AG04450 (cell line): ENCODE measurements around the gene FAAP20. TPM values are rescaled to one million over a fixed set of nuclear protein-coding genes. Genes with fewer than 3 reads are reported as not detected.

Source experiments
- CTCF ChIA-PET: fragments of 300-600, 350-600 bp; formaldehyde crosslinking; extraction: SDS; loops from one replicate; lab custom pipeline; 2022; ENCODE audit warnings: antibody characterized with exemption, inconsistent platforms; lab: Charles Lee
- POLR2A ChIA-PET: fragments of 350-600 bp; formaldehyde crosslinking; extraction: SDS; loops from one replicate; lab custom pipeline; 2021; ENCODE audit warnings: antibody characterized with exemption, inconsistent platforms; lab: Yijun Ruan, JAX
- DNase-seq: peaks from one replicate; pipeline ENCODE4 v3.0.0-alpha.2; 2011; ENCODE audit warnings: low read depth, low spot score
- H3K27ac ChIP-seq: one replicate; pipeline ENCODE4 v1.5.1; 2012; ENCODE audit warnings: low read depth, low read length, control low read depth
- H3K27me3 ChIP-seq: one replicate; pipeline ENCODE4 v1.6.0; 2012; ENCODE audit warnings: low read length; ENCODE audit not compliant: control insufficient read depth, insufficient read depth
- H3K4me3 ChIP-seq: 2 replicates; pipeline ENCODE4 v1.5.1; 2011; ENCODE audit warnings: mild to moderate bottlenecking, low read depth, low read length, control low read depth
- H3K9me3 ChIP-seq: 2 replicates; pipeline ENCODE4 v1.5.1; 2012; ENCODE audit warnings: low read length; ENCODE audit not compliant: control insufficient read depth, insufficient read depth
- CTCF ChIP-seq: IDR thresholded peaks from 2 replicates; pipeline ENCODE4 v1.5.1; 2011; ENCODE audit warnings: low read depth, low read length, control low read depth, inconsistent platforms
- polyA plus RNA-seq: library from polyadenylated mRNA; depleted of rRNA; stranded (reverse); fragments of >200 nt; gene quantifications from 2 replicates; pipeline ENCODE4 v1.2.3, GENCODE V29; 2011

FAAP20 gene
- polyA plus RNA-seq, 1 experiment = 9.7 TPM

- no peak for DNase-seq
- Histone ChIP-seq H3K27ac (no peak overlapping the region), H3K4me3 (no peak overlapping the region), H3K27me3 (no peaks in the 10 kb centered on the region), H3K9me3 (peaks cover 14% of the 10 kb centered on the region)
- TF ChIP-seq CTCF = no peak
- ChIA-PET CTCF (no interaction called here), POLR2A (no interaction called here)
Observed at GRCh38 chr1:2178875-2179274, 15.7 kb downstream of the FAAP20 start.

GRCh38 chr1:2177946-2178538, 16.5 kb downstream of the FAAP20 start:
- ChIA-PET POLR2A (no interaction called here), CTCF (no interaction called here)
- Histone ChIP-seq H3K4me3 (no peak overlapping the region), H3K27me3 (no peaks in the 10 kb centered on the region), H3K9me3 (peaks cover 14% of the 10 kb centered on the region), H3K27ac (no peak overlapping the region)
- DNase-seq = no peak
- no peak for TF ChIP-seq CTCF

GRCh38 chr1:2177541-2177940, 17.0 kb downstream of the FAAP20 start:
- no peak for DNase-seq
- ChIA-PET CTCF (no interaction called here), POLR2A (no interaction called here)
- H3K27me3 ChIP-seq = no peaks in the 10 kb centered on the region
- no peak overlapping the region for H3K4me3 ChIP-seq
- H3K27ac ChIP-seq = no peak overlapping the region
- H3K9me3 ChIP-seq = peaks cover 14% of the 10 kb centered on the region
- TF ChIP-seq CTCF = no peak

GRCh38 chr1:2176615-2177014, 18.0 kb downstream of the FAAP20 start:
- Histone ChIP-seq H3K27ac (no peak overlapping the region), H3K27me3 (no peaks in the 10 kb centered on the region), H3K9me3 (peaks cover 14% of the 10 kb centered on the region), H3K4me3 (no peak overlapping the region)
- POLR2A ChIA-PET = no interaction called here
- DNase-seq = no peak
- CTCF ChIA-PET = interaction anchor here (1.1 to 2.3 kb wide), 2 partner anchors 19 to 205 kb away, joined by 3 to 8 read pairs; partner anchors contain the start of gene FAAP20
- TF ChIP-seq CTCF = no peak

GRCh38 chr1:2175681-2176454, 18.7 kb downstream of the FAAP20 start:
- Histone ChIP-seq H3K27ac (no peak overlapping the region), H3K9me3 (peaks cover 14% of the 10 kb centered on the region), H3K27me3 (no peaks in the 10 kb centered on the region), H3K4me3 (no peak overlapping the region)
- TF ChIP-seq CTCF = no peak
- ChIA-PET POLR2A (interaction anchor here (0.7 kb wide), 1 partner anchor 218 kb away, joined by 3 read pairs; no protein-coding TSS in a partner anchor), CTCF (interaction anchor here (1.1 to 2.3 kb wide), 2 partner anchors 19 to 206 kb away, joined by 3 to 8 read pairs; partner anchors contain the start of gene FAAP20)
- DNase-seq = no peak
